SH-SY5Y (cell line): Measurements from ENCODE around the gene CTTNBP2NL.

Experiments used
- GATA2 ChIP-seq: IDR thresholded peaks from 2 replicates; pipeline ENCODE4 v1.6.1; 2011; ENCODE audit warnings: mild to moderate bottlenecking, low read depth, low read length
- GATA3 ChIP-seq: IDR thresholded peaks from 2 replicates; pipeline ENCODE4 v1.6.1; 2011; ENCODE audit warnings: low read depth, mild to moderate bottlenecking, low read length, moderate library complexity

GRCh38 chr1:112386731-112387346, 9.2 kb upstream of the CTTNBP2NL start:
- no peak for TF ChIP-seq GATA3
- TF ChIP-seq GATA2: no peak
